HG02840 (cell line): ENCODE data around the gene MLEC.

Experiments
- ATAC-seq: cut with Tn5 transposase; IDR thresholded peaks from one replicate; pipeline ENCODE4 v1.9.1; 2021; ENCODE audit warnings: mild to moderate bottlenecking, moderate library complexity, moderate number of reproducible peaks; ENCODE audit not compliant: unreplicated experiment, low FRiP score

Gene MLEC

GRCh38 chr12:120739031-120739762 lies 52.2 kb downstream of the MLEC start:
- ATAC-seq, result no peak

- no peak for ATAC-seq
Measured at GRCh38 chr12:120739821-120740613, 53.1 kb downstream of the MLEC start.

- ATAC-seq, result no peak
Measured at GRCh38 chr12:120740871-120741270, 53.9 kb downstream of the MLEC start.

DNA sequence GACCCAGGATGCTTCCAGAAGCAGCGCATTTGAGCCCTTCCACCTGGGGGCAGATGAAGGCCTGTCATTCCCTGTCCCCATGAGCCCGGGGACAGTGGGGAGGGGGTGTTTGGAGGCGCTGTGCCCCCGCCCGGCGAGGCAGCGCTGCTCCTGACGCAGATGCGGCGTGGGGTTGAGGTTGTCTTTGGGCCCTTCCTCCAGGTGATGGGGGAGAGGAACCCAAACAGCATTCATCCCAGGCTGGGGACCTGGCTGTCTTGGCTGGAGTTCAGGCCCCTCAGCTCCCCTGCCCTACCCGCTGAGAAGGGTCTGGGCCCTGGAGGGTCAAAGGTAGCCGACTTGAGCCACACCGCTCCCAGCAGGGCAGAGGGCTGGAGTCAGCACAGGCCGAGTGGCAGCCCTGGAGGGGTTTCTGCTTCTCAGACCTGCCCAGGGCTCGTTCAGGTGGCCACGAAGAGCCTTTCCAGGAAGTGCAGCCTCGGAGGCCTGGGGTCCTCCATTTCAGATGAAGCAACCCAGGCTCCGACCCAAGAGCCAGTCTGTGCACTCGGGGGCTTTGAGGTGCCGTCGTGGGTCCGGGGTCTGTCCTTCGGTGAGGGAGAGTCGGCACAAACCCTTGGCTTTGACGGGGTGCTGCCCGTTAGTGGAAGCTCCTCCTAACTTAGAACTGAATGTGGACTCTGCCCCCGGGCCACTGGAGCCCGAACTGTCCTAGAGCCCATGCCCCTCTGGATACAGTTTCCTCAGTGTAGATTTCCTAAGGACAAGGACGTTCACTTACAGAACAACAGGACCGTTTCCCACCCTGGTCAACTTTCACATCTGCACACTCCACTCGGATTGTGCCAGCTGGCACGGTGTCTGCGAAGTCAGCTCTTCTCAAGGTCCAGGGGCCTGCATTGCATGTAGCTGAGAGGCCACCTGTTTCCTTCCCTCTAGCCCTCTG lies 54.8 kb downstream of the MLEC start:
- no peak for ATAC-seq

- no peak for ATAC-seq
Measured at GRCh38 chr12:120744922-120745493, 58.1 kb downstream of the MLEC start.

GRCh38 chr12:120748242-120748641 lies 61.3 kb downstream of the MLEC start:
- ATAC-seq, result no peak

GRCh38 chr12:120749256-120749655 lies 62.3 kb downstream of the MLEC start:
- ATAC-seq, result no peak

GRCh38 chr12:120750806-120751205 lies 63.9 kb downstream of the MLEC start:
- ATAC-seq, result no peak

DNA sequence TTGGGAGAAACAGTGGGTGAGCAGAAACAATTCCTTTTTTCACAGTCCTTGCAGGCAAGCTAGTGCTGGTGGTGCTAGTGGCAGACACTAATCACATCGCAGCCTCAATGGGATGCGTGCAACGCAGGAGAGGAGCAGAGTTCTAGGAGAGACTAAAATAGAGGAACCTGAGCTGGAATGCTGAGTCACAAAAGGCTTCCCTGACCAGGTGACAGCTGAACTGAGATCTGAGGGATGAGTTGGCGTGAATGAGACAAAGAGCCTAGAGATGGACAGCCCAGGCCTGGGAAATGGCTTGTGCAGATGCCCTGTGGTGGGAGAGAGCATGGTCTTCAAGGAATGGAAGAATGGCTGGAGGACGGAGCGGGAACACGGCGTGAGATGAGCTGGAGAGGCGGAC lies 64.4 kb downstream of the MLEC start:
- no peak for ATAC-seq
